ENCODE measurements around the gene F7. TPM values are rescaled to one million over a fixed set of nuclear protein-coding genes. Genes with fewer than 3 reads are reported as not detected.

F7 gene
- total RNA-seq, 1 donor from 2014 or later = not detected

- Mint-ChIP-seq H3K4me3 (ENCODE audit: unreplicated experiment) (no peak overlapping the region), H3K27me3 (ENCODE audit: unreplicated experiment) (peaks cover 47% of the 10 kb centered on the region)
Measured at GRCh38 chr13:113129480-113129879, 23.9 kb downstream of the F7 start.

GRCh38 chr13:113129921-113130750 lies 24.5 kb downstream of the F7 start:
- no peak for TF ChIP-seq CTCF (IDR thresholded peaks at IDR 0.05)
- Mint-ChIP-seq H3K27me3 (ENCODE audit: unreplicated experiment) (peaks cover 48% of the 10 kb centered on the region), H3K27ac (ENCODE audit: unreplicated experiment) (no peak overlapping the region), H3K4me1 (ENCODE audit: unreplicated experiment) (no peaks in the 10 kb centered on the region), H3K36me3 (ENCODE audit: unreplicated experiment) (no peaks in the 10 kb centered on the region), H3K4me3 (ENCODE audit: unreplicated experiment) (no peak overlapping the region), H3K9me3 (ENCODE audit: unreplicated experiment) (no peaks in the 10 kb centered on the region)
- peak; percentile 84 for DNase-seq (ENCODE audit: extremely low spot score, unreplicated experiment)

More at GRCh38 chr13:113129480-113129879, 23.9 kb downstream of the F7 start:
- H3K36me3 Mint-ChIP-seq (ENCODE audit: unreplicated experiment) = no peaks in the 10 kb centered on the region
- H3K4me1 Mint-ChIP-seq (ENCODE audit: unreplicated experiment) = no peaks in the 10 kb centered on the region
- TF ChIP-seq CTCF (IDR thresholded peaks at IDR 0.05) = no peak
- peak; percentile 80 for DNase-seq (ENCODE audit: extremely low spot score, unreplicated experiment)
- H3K27ac Mint-ChIP-seq (ENCODE audit: unreplicated experiment) = no peak overlapping the region
- no peaks in the 10 kb centered on the region for H3K9me3 Mint-ChIP-seq (ENCODE audit: unreplicated experiment)

GRCh38 chr13:113135281-113135760 lies 29.7 kb downstream of the F7 start:
- H3K9me3 Mint-ChIP-seq (ENCODE audit: unreplicated experiment) = no peaks in the 10 kb centered on the region
- no peak overlapping the region for H3K27ac Mint-ChIP-seq (ENCODE audit: unreplicated experiment)
- no peak overlapping the region for H3K4me3 Mint-ChIP-seq (ENCODE audit: unreplicated experiment)
- TF ChIP-seq CTCF (IDR thresholded peaks at IDR 0.05) = no peak
- H3K36me3 Mint-ChIP-seq (ENCODE audit: unreplicated experiment) = no peaks in the 10 kb centered on the region
- no peak for DNase-seq (ENCODE audit: extremely low spot score, unreplicated experiment)
- H3K4me1 Mint-ChIP-seq (ENCODE audit: unreplicated experiment) = no peaks in the 10 kb centered on the region
- H3K27me3 Mint-ChIP-seq (ENCODE audit: unreplicated experiment) = peaks cover 61% of the 10 kb centered on the region

- DNase-seq (ENCODE audit: extremely low spot score, unreplicated experiment) = peak; percentile 42
- Mint-ChIP-seq H3K9me3 (ENCODE audit: unreplicated experiment) (no peaks in the 10 kb centered on the region), H3K4me3 (ENCODE audit: unreplicated experiment) (no peak overlapping the region), H3K27ac (ENCODE audit: unreplicated experiment) (no peak overlapping the region), H3K36me3 (ENCODE audit: unreplicated experiment) (no peaks in the 10 kb centered on the region), H3K27me3 (ENCODE audit: unreplicated experiment) (peaks cover 41% of the 10 kb centered on the region), H3K4me1 (ENCODE audit: unreplicated experiment) (no peaks in the 10 kb centered on the region)
- TF ChIP-seq CTCF (IDR thresholded peaks at IDR 0.05) = no peak
Measured at GRCh38 chr13:113137691-113138298, 32.2 kb downstream of the F7 start.

Data from osteocyte (in vitro differentiated cells).